ENCODE data around the gene CKAP4. TPM values are rescaled to one million over a fixed set of nuclear protein-coding genes. Genes with fewer than 3 reads are reported as not detected.

The CKAP4 gene
- total and polyA plus RNA-seq, 9 of the 15 experiments (the other 6 are each of a cell fraction or from before 2014, with no cell fraction given), result 0.08 to 0.20 TPM; not detected in 7

DNA sequence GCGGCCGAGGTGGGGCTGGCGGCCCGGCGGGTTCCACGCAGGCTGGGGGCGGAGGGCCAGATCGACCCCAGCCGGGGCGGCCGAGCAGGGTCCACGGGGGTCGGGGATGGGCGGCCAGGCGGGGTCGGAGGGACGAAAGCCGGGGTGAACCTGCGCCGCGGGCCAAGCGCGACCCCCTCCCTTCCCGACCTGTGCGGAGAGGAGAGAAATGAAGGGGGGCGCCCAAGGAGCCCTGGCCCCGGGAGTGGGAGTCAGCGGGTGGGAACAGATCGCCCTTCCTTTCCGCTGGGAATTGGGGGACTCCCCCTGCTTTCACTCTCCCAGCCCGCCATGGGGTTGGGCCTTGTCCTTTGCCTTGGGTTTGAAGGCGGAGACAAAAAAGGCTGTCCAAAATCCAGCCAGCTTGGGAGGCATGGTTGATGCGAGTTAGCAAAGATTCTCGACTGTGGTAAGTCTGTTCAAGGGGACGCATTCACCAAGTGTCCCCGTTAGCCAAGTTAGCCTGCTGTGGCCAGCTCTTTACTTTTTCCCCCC lies 559 bp upstream of the CKAP4 start:
- CTCF ChIA-PET (ENCODE audit: low intra/inter-chr PET ratio), result no interaction called here
- no peaks in the 10 kb centered on the region for H4K20me1 ChIP-seq (replicated peaks; ENCODE audit: control insufficient read depth, insufficient read depth, low read length)
- POLR2A ChIA-PET, result no interaction called here
- H3K9ac ChIP-seq (ENCODE audit: insufficient read depth in 1 of 2, low read depth in 2 of 2, low read length in 2 of 2), result no peak overlapping the region
- H3K27ac ChIP-seq (ENCODE audit: extremely low read depth, low read depth, low read length), result no peak overlapping the region
- no peak overlapping the region for H3K4me2 ChIP-seq (ENCODE audit: insufficient read depth, low read length)
- ATAC-seq, result no peak
- no peaks in the 10 kb centered on the region for H3K79me2 ChIP-seq (ENCODE audit: control insufficient read depth, insufficient read depth, low read length)
- H3K4me1 ChIP-seq (replicated peaks in 1 of 2; ENCODE audit: control insufficient read depth in 2 of 2, insufficient read depth in 2 of 2, low read length in 2 of 2), result peaks cover 0 to 17% of the 10 kb centered on the region in 2 experiments; a peak in 2 of 5 replicates
- H3K36me3 ChIP-seq (ENCODE audit: control insufficient read depth, insufficient read depth, low read length), result no peaks in the 10 kb centered on the region
- peaks cover 11 to 47% of the 10 kb centered on the region in 2 experiments; a peak in 4 of 5 replicates for H3K27me3 ChIP-seq (ENCODE audit: control insufficient read depth in 2 of 2, insufficient read depth in 2 of 2, low read length in 2 of 2)
- 42% methylated on average over 12 of the region's 36 CpGs for WGBS (ENCODE audit: insufficient coverage, low coverage, missing lambda C conversion rate)
- in situ Hi-C loops (cut with MboI) (no loop called here), intact Hi-C loops (cut with micrococcal nuclease) (no loop called here)
- TF ChIP-seq CSDE1 (IDR thresholded peaks at IDR 0.05) (no peak), PHTF2 (CRISPR knock-in tag; IDR thresholded peaks at IDR 0.05) (no peak), SMAD4 (CRISPR knock-in tag; conservative IDR thresholded peaks at IDR 0.05) (no peak), NFATC3 (IDR thresholded peaks at IDR 0.05) (no peak), TEAD4 (IDR thresholded peaks at IDR 0.05; ENCODE audit: low read length) (no peak), TEAD4 (CRISPR knock-in tag; IDR thresholded peaks at IDR 0.05; ENCODE audit: borderline replicate concordance) (no peak), CCAR2 (IDR thresholded peaks at IDR 0.05; ENCODE audit: low read depth, low read length) (no peak), MCM7 (IDR thresholded peaks at IDR 0.05) (no peak), ZNF318 (IDR thresholded peaks at IDR 0.05; ENCODE audit: borderline replicate concordance in 1 of 2, low read depth in 1 of 2) (no peak), FUS (optimal IDR thresholded peaks at IDR 0.05; ENCODE audit: low read depth, low read length) (no peak), FIP1L1 (IDR thresholded peaks at IDR 0.05; ENCODE audit: low read depth, low read length, poor library complexity, severe bottlenecking) (no peak), MYBL2 (IDR thresholded peaks at IDR 0.05; ENCODE audit: low read depth) (no peak), MYBL2 (CRISPR knock-in tag; IDR thresholded peaks at IDR 0.05; ENCODE audit: borderline replicate concordance) (no peak), DDX20 (tag; IDR thresholded peaks at IDR 0.05; ENCODE audit: low read depth) (no peak), RAD51 (IDR thresholded peaks at IDR 0.05; ENCODE audit: borderline replicate concordance, low read depth) (no peak)
- BruUV-seq (replicated peaks), result no TSS peak
- FAIRE-seq, result no peak
- no peak overlapping the region for H3K4me3 ChIP-seq
- no peaks in the 10 kb centered on the region for H3K9me1 ChIP-seq (ENCODE audit: control insufficient read depth, insufficient read depth, low read length)
- no peak for DNase-seq (ENCODE audit: extremely low read depth in 1 of 4, low spot score in 3 of 4)
- no peak overlapping the region for H2AFZ ChIP-seq (ENCODE audit: low read depth, low read length)
- no peaks in the 10 kb centered on the region for H3K9me3 ChIP-seq (replicated peaks; ENCODE audit: control insufficient read depth, insufficient read depth, low read depth, low read length)

All from K562 (cell line).